DMS 273 (cell line): ENCODE measurements around the gene PARN.
A peak's percentile ranks its signal among the peaks of the same experiment; 100 is the strongest.

ENCODE experiments used
- DNase-seq: peaks from one replicate; lab custom pipeline; 2025; ENCODE audit not compliant: unreplicated experiment; lab: John Stamatoyannopoulos, UW

The PARN gene

DNA sequence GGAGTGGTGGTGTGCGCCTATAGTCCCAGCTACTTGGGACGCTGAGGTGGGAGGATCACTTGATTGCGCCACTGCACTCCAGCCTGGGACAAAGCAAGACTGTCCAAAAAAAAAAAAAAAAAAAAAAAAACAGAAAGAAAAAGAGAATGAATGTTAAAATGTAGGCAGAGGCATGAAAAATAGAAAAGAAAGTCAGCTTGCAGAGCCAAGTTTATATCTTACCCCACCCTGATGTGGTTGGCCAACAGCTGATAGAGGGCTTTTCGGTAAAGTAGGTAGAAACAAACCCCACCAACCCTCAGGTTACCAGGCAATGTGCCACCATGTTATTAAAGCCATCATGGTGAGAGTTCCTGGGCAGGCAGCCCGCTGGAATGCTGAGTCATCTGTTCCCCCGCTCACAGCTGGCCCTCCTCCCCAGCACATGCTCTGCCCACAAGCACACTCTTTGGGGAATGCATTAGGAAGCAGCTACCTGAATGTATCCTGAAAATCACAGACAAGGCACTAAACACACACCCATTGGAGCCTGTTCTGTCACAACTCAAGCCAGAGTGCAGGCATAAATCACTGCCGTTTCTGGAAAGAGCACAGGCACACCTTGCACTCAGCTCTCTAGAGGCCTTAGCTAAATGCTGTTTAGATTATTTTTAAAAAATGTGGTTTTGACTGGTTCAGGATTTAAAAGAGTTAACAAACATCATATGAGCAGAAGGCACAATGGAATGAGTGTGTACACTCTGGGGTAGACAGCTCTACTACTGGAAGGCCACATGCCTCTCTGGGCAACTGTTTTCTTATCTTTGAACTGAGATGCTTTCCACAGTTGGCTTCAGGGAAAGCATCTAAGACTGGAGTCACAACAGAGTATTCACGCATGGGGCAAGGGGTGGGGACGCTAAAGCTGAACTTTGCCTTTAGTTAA lies 128.5 kb downstream of the PARN start:
- peak; percentile 97 for DNase-seq

DNA sequence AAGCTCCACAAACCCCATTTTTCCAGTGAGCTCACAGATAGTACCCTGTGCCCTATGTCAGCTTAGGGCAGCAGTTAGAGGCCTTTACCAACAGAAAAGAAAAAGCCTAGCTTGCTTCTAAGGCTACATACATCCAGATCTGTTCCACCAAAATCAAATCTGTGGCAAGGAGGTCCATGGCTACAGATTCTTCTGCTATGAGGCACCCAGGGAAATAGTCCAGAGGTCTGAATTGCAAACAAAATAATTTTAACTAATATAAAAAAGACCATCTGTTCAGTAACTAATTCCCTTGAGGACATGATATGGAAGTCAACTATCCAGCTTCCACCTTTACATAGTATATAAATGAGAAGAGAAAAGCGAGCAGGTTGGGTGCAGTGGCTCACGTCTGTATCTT lies 129.3 kb downstream of the PARN start:
- peak; percentile 51 for DNase-seq

DNA sequence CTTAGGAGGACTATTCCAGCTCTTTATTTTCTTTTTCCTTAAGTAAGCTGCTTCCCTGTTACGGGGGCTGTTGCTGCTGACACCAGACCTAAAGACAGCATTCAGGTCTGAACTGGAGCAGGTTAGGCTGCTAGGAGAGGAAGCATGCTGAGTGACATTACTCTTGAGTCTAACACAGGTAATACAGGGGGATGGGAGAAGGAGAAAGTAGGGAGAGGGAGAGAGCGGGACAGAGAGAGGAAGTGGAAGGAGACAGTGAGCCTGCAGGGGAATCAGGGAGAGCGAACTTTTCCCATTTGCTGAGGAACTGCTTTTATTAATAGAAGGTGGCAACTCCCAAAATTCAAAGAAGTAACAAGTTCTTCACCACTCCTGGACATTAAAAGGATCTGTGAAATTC lies 130.9 kb downstream of the PARN start:
- no peak for DNase-seq

DNA sequence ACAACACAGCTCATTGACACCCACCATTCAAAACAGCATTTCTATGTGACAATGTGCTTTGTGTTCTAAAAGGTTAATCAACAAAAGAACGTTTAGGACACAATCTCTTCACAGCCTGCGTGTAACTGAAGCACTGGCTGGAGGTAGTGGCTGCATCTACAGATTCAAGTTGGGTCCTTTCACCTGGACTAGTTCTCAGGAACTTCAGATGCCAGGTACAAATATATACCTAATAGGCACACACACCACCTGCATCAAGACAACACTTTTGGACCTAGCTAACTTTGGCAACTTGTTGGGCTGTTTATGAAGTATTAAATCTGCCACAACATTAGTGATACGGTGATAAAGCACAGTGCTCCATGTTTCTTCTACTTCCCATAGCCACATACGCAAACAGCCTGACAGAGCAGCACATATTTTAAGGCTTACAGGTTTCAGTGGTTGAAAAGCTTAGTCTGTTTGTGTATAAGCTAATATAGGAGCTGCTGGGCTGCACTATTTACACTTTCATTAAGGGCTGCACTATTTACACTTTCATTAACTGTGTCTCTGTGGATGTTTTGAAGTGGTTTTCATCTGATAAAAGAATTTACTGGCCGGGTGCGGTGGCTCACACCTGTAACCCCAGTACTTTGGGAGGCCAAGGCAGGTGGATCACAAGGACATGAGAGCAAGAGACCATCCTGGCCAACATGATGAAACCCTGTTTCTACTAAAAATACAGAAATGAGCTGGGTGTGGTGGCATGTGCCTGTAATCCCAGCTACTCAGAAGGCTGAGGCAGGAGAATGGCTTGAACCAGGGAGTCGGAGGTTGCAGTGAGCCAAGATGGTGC lies 132.6 kb downstream of the PARN start:
- no peak for DNase-seq

DNA sequence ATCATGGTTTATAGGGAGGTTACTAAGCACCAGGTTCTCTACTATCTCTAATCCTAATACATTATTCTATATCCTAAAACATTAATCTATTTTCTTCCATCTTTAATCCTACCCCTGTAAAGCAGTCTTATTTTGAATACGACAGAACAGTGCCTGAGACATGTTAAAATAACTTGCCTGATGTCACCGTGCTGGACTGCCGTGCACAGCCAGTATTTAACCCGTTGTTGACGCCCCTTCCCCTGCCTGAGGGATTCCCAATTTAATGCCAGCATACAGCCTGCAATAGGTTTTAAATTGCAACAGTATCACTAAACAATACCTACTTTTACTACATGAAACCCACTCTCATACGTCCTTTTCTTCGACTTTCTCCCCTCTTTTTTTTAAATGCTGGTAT lies 133.3 kb downstream of the PARN start:
- DNase-seq, result no peak

DNA sequence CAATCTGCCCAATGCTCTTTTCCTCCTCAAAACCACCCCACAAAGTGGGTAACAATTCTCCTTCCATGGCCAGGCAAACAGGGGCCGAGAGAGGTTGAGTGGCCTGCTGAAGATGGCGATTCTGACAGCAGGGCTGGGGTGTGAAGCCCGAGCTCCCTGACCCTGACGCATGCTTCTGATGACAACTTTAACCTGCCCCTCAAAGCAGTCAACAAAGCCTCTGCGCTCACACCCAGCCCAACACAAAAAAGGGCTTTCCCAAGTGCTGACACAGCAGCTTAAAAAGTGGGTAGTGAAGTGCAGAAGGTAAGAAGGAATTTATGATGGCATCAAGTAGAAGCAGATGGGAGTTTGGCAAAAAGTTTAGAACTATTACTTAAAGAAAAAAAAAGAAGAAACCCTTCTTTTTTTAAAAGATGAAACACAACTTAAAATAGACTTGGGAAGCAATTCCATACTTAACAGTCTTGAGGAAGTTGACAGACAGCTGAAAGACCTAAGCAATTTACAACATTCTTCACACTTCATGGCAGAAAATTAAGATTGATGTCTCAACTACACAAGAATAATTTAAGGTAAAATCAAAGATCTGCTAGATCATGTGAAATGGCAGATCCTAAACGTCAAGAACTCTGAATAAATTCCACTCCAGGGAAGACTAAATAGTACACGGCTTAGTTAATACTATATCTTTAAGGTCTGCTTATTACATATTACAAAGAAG lies 133.9 kb downstream of the PARN start:
- no peak for DNase-seq

DNA sequence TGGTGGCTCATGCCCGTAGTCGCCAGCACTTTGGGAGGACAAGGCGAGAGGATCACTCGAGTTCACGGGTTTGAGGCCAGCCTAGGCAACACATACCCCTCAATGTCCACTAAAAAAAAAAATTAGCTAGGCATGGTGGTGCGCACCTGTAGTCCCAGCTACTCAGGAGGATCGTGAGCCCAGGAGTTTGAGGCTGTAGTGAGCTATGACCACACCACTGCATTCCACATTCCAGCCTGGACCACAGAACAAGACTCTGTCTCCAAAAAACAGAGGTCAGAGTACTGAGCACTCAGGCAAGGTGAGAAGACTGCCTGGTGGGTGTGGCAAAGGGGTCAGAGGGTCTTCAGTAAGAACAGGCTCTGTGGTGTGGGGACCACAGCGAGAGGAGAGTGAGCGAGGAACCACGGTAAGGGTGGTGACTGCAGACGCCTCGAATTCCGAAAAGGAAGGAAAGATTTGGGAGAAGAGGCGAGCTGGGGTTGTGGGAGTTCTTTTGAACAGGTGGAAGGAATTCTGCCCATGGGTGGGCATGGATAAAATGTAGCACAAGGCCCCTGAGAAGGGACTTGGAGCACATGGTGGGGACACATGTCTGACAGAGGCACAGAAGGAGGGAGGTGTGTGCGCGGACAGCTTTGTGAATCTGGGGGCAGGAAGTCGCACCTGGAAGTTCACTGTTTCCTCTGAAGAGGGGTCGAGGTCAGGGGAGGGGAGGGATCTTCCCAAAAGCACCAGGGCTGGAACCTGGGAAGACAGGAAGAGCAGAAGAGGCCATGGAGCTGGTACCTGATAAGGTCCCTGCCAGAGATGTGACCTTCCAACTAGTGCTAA lies 134.6 kb downstream of the PARN start:
- no peak for DNase-seq

DNA sequence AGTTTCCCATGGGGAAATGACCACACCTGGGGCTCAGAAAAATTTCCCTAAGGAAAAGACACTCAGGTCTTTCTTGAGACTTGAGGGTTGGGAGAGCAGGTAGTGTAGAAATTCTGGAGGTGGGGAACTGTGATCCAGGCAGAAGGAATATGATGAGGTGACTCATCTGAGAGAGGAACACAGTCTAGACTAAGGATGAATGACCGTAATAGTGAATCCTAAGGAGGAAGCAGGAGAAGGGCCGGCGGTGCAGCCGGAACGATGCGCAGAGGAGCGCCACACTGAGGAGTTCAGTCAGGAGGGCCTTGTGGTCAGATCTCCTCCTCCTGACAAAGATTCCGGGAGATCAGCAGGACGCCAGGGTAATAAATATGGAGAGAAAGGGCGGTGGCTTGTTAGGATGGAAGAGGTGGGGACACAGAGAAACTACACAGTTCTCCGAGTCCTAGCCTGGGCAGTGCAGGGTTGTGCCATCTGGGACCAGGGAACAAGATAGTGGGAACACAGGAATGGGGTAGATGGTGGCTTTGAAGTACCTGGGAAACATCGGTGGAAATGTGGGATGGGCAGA lies 135.6 kb downstream of the PARN start:
- no peak for DNase-seq

DNA sequence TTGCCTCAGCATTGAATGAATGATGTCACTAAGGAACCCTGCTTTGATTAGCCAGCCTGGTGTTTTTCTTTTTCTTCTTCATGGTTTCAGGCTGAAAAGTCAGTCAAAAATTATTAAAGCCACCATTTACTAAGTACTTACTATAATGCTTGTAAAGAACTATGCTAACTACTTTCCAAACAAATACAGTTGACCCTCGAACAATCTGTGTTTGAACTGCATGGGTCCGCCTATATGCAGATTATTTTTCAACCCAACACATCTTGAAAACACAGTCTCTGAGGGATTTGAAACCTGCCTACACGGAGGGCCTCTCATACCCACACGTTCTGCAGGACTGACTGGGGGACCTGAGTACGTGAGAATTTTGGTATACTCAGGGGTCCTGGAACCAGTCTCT lies 136.3 kb downstream of the PARN start:
- no peak for DNase-seq

DNA sequence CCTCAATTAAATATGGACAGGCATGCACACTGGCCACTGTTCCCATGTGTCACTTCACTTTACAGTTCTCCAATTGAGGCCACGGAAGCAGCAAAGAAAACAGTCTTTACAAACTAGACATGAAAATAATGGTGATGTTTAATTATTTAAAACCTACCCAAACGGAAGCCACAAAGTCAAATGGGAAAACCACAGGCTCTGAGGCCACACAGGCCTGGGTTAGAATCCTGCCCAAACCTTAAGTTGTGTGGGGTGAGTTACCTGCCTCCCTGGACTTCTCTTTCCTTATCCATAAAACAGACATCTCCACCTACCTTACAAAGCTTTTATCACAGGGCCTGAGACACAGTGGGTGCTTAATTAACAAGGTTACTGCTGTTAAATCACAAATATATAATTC lies 137.4 kb downstream of the PARN start:
- no peak for DNase-seq

DNA sequence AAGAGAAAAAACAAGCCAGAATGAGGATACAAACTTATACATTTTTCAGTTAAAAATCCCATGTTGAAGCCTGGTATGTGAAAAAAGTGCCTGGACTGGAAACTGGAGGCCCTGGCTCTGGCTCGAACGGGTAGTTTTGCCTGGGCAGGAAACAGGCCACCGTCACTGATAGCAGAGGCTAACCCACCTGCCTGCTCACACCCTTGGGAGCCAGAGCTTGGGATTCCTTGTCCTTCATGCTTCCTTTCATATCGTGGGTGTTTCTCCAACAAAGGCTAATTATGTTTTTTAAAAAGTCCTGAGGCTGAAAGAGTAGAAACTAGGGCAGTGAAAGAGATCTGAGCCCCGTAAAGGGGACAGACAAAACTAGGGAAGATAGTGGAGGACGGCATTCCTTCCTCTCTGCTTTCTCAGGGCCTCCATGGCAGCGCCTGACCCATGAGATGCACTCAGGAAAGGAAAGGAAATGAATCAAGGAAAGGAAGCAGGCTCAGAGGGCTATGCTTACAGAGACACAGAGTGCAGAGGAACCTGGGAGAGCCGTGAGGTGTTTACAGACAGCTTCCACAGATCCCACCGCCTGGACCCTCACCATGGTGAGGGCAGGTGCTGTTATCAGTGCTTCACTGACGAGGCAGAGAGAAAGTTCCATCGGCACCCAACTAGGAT lies 138.1 kb downstream of the PARN start:
- no peak for DNase-seq

DNA sequence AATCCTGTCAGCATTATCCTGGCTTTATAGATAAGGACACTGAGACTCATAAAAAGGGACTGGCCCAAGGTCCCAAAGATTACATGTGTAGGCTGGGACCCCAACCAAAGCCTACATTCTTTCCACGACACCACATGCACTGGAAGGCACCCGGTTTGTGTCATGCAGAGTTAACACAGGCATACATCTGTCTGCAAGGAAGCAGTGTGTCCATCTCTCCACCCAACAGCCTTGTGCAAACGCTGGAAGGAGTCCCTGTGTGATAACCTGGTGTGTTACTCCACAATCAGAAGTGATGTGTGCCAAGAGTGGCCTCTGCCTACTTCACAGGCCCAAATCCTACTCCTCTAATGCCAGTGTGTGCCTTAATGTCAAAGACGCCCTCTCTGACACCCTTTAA lies 139.8 kb downstream of the PARN start:
- DNase-seq, result no peak

DNA sequence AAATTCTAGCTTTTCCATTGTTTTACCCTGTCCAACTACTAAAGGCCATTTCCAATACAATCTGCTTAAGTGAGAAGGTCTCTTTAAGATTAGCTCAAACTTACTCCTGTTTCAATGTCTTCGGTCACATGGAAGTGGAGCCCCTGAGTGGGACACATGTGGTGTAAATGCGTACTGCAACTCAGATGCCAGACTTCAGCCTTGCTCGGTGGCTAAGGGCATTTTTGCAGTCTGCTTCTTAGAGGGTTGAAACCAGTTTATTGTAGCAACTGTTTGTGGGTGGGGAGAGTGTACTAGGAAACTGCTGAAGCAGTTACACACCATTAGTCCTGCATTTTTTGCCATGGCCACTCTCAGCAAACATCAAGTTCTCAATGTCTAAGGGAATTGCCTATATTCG lies 140.6 kb downstream of the PARN start:
- DNase-seq, result peak; percentile 79

DNA sequence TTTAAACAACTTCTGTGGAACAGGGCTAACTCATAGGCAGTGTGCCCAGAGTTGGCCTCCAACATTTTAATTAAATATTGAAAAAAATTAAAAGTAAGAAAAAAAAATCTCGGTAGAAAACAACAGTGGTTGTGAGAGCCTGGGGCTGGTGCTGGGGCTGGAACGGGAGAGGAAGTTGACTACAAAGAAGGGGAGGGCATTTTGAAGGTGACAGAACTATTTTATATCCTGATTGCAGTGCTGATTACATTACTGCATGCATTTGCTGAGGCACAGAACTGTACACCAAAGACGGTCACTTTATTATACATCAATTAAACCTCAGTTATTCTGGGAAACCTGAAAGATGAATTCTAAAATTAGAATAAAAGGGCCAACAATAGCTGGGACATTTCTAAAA lies 142.5 kb downstream of the PARN start:
- DNase-seq, result peak; percentile 13

DNA sequence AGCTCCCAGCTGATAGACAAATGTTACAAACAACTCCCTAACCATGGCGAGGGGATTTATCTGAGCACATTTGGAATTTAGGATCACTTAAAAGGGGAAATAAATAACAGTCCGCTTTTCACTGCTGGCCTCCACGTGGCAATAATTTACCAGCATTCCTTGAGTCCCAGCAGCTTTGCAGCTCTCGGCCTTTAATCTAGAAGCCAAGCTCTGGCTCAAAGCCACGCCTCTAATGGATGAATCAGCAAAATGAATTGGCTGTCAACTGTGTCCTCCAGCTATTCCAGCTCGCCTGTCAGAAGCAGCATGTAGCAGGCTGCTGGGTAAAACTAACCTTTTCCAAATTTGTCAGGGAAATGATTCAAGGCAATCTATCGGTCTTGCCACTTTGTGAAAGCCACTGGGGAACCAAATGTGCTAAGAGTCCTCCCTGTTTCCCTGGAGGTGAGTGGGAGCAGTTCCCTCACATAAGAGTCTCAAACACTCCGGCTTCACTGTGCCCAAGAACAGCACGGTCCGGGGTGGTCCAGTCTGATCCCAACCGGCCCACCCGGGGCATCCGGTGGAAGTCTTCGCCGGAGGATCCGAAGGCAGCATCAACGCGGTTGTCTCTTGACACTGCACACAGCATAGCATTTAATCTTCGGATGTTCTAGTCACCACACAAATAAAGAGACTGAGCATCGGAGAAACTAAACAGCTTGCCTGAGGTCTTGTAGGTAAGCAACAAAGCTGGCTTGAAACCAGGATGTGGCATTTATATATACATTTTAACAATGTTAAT lies 143.3 kb downstream of the PARN start:
- peak; percentile 86 for DNase-seq

DNA sequence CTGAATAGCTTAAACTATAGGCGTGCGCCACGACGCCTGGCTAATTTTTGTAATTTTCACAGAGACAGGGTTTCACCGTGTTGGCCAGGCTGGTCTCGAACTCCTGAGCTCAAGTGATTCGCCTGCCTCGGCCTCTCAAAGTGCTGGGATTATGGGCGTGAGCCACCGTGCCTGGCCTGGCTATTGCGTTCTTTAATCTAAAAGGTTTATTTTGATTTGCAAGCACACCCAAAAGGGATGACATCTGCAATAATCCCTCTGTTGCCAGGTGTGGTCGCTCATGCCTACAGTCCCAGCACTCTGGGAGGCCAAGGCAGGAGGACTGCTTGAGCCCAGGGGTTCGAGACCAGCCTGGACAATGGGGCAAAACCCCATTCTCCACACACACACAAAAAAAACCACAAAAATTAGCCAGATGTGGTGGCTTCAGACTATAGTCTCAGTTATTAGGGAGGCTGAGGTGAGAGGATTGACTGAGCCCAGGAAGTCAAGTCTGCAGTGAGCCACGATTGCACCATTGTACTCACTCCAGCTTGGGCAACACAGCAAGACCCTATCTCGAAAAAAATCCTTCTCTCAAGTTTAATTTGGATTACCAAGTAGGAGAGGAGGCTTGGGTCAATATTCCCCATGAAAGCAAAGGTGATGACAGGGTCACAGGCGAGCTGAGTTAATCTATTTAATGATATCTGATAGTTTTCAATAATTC lies 144.1 kb downstream of the PARN start:
- no peak for DNase-seq

DNA sequence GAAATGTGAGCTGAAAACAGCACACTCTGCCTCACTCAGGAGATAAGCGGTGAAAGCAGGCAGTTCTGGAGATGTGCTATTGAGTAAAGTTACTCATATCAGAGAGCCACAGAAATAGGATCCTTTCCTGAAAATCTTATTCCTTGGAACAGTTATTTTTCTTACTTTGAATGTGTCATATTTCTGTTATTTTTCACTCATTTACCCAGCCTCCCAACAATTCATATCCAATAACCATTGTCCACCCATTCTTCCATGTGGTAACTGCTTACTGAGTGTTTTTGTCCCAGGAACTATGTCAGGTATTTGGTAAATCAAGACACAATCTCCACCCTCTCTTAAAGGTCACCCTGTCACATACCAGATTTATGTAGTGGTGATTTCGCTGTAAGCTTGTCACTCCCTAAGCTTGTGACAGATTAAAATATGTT lies 144.9 kb downstream of the PARN start:
- no peak for DNase-seq

DNA sequence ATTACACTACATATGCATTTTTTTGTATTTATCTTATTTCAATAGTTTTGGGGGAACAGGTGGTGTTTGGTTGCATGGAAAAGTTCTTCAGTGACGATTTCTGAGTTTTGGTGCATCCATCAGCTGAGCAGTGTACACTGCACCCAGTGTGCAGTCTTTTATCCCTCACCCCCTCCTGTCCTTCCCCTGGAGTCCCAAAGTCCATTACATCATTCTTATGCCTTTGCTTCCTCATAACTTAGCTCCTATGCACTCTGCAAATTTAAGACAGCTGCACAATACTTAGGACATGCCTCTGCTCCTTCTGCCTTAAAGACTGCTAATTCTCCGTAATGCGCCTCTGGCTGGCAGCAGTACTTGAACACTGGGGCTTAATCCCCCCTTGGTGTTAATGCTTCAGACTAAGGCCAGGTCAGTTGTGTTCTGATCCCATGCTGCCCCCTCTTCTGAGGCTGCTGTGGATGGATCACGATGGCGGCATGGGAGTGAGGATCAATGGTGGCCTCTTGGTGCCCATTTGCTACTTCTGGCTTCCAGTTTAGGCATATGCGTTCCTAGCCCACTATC lies 146.2 kb downstream of the PARN start:
- DNase-seq, result no peak
